Measurements from ENCODE around the gene MON2. TPM values are rescaled to one million over a fixed set of nuclear protein-coding genes. Genes with fewer than 3 reads are reported as not detected.

MON2 gene
- total RNA-seq, 1 experiment from 2014 or later: 30.1 TPM

GRCh38 chr12:62606654-62607053 lies 140.0 kb downstream of the MON2 start:
- no TSS peak for BruUV-seq (replicated peaks)
- ChIA-PET CTCF (interaction anchor here (0.6 kb wide), 1 partner anchor 206 kb away, joined by 3 read pairs; no protein-coding TSS in a partner anchor), POLR2A (interaction anchor here (0.6 kb wide), 1 partner anchor 441 kb away, joined by 4 read pairs; no protein-coding TSS in a partner anchor)
- no peak overlapping the region for H3K4me3 ChIP-seq (ENCODE audit: low read depth in 2 of 2, low read length in 2 of 2)
- DNase-seq (ENCODE audit: low read depth, low spot score) (no peak), ATAC-seq (no peak)
- H3K4me1 ChIP-seq (ENCODE audit: control insufficient read depth, insufficient read depth, low read length): peaks cover 28% of the 10 kb centered on the region
- no peaks in the 10 kb centered on the region for H3K27me3 ChIP-seq (ENCODE audit: control insufficient read depth, insufficient read depth, low read length)
- intact Hi-C loops (cut with micrococcal nuclease; ENCODE audit: unreplicated experiment) (loop anchor here (10.0 kb wide), 1 partner anchor 458 kb away; no protein-coding TSS in a partner anchor), in situ Hi-C loops (cut with HindIII; ENCODE audit: low pct_unique_long_range_greater_than_20kb, low sequenced_read_pairs) (loop anchor here (25.0 kb wide), 1 partner anchor 181 kb away; no protein-coding TSS in a partner anchor)
- H3K9me3 ChIP-seq (ENCODE audit: control insufficient read depth, insufficient read depth, low read depth, low read length): no peaks in the 10 kb centered on the region
- TF ChIP-seq TCF7L2 (IDR thresholded peaks at IDR 0.05; ENCODE audit: low read depth, low read length) (no peak), REST (IDR thresholded peaks at IDR 0.05; ENCODE audit: insufficient read depth in 1 of 2, low read depth in 2 of 2, low read length in 1 of 2) (no peak), POLR2AphosphoS5 (IDR thresholded peaks at IDR 0.05; ENCODE audit: low read depth, low read length) (no peak), SIN3A (IDR thresholded peaks at IDR 0.05; ENCODE audit: borderline replicate concordance, insufficient read depth, low read depth, low read length) (no peak)
- TF ChIP-seq, protein P1, sequence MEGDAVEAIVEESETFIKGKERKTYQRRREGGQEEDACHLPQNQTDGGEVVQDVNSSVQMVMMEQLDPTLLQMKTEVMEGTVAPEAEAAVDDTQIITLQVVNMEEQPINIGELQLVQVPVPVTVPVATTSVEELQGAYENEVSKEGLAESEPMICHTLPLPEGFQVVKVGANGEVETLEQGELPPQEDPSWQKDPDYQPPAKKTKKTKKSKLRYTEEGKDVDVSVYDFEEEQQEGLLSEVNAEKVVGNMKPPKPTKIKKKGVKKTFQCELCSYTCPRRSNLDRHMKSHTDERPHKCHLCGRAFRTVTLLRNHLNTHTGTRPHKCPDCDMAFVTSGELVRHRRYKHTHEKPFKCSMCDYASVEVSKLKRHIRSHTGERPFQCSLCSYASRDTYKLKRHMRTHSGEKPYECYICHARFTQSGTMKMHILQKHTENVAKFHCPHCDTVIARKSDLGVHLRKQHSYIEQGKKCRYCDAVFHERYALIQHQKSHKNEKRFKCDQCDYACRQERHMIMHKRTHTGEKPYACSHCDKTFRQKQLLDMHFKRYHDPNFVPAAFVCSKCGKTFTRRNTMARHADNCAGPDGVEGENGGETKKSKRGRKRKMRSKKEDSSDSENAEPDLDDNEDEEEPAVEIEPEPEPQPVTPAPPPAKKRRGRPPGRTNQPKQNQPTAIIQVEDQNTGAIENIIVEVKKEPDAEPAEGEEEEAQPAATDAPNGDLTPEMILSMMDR (IDR thresholded peaks at IDR 0.05): no peak
- H3K27ac ChIP-seq (ENCODE audit: low read length): peak overlapping the region; percentile 23; the same call in 1 of the 2 replicates
- H3K36me3 ChIP-seq (ENCODE audit: control insufficient read depth, insufficient read depth, low read length): no peaks in the 10 kb centered on the region

DNA sequence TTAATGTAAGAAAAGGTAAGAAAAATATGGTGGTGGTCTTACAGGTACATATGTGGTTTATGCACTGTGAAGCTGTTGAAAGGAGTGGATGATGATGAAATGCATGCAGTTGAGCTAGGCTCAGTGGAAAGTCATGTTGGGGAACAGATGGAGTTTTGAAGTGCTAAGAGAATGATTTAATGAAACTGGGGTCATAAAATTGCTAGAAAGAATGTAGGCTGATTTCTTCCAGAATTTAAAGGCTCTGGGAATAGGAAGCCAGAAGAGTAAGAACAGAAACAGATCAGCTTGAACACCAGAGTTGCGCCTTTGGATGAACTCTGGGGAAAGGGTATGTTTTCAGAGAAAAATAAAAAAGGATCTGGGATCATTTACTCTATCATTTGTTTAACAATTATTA lies 146.5 kb downstream of the MON2 start:
- no peak for ATAC-seq
- H3K9me3 ChIP-seq (ENCODE audit: control insufficient read depth, insufficient read depth, low read depth, low read length): no peaks in the 10 kb centered on the region
- no peaks in the 10 kb centered on the region for H3K36me3 ChIP-seq (ENCODE audit: control insufficient read depth, insufficient read depth, low read length)
- TF ChIP-seq POLR2AphosphoS5 (IDR thresholded peaks at IDR 0.05; ENCODE audit: low read depth, low read length): no peak
- no peak for TF ChIP-seq REST (IDR thresholded peaks at IDR 0.05; ENCODE audit: insufficient read depth in 1 of 2, low read depth in 2 of 2, low read length in 1 of 2)
- no peak for TF ChIP-seq TCF7L2 (IDR thresholded peaks at IDR 0.05; ENCODE audit: low read depth, low read length)
- TF ChIP-seq, protein P1 (IDR thresholded peaks at IDR 0.05): no peak
- no peak for TF ChIP-seq SIN3A (IDR thresholded peaks at IDR 0.05; ENCODE audit: borderline replicate concordance, insufficient read depth, low read depth, low read length)
- no peak for DNase-seq (ENCODE audit: low read depth, low spot score)
- peaks cover 4% of the 10 kb centered on the region; the same call in 1 of the 2 replicates for H3K4me1 ChIP-seq (ENCODE audit: control insufficient read depth, insufficient read depth, low read length)
- POLR2A ChIA-PET: no interaction called here
- no peak overlapping the region for H3K4me3 ChIP-seq (ENCODE audit: low read depth in 2 of 2, low read length in 2 of 2)
- BruUV-seq (replicated peaks): no TSS peak
- H3K27ac ChIP-seq (ENCODE audit: low read length): no peak overlapping the region
- CTCF ChIA-PET: no interaction called here
- intact Hi-C loops (cut with micrococcal nuclease; ENCODE audit: unreplicated experiment) (no loop called here), in situ Hi-C loops (cut with HindIII; ENCODE audit: low pct_unique_long_range_greater_than_20kb, low sequenced_read_pairs) (loop anchor here (25.0 kb wide), 1 partner anchor 174 kb away; no protein-coding TSS in a partner anchor)
- H3K27me3 ChIP-seq (ENCODE audit: control insufficient read depth, insufficient read depth, low read length): no peaks in the 10 kb centered on the region
